ENCODE measurements around the gene LRRTM2.

LRRTM2 gene

DNA sequence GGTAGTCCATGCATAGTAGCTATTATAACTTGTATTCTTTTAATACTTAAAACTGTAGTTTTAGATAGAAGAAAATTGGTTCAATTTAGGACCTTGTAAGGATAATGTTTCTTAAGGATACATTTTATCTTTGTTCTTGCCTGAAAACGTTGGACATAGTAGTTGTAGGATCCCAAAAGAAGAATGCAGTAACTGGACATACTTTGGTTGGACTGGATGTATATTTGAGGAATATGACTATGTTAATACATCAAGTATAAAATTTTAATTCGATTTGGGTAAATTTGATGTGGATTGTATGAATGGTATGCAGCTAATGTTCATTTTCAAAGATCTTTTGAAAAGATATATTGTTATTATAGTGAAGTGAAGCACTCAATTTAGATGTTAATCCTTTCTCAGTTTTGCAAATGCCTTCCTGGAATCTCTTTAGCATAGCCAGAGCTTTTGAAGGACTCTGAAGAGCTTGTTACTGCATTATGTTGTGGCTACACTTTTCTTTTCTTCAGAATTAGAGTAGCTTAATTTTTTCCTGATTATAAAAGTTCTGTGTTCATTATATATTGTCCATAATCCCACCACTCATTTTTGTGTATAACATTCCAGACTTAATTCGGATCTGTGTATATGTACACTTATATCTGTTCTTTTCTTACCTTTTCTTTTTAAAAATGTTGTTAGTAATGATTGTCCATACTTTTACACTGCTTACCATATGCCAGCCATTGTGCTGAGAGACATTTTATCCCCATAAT is 41.2 kb downstream of the LRRTM2 start:
- no peak for DNase-seq

DNA sequence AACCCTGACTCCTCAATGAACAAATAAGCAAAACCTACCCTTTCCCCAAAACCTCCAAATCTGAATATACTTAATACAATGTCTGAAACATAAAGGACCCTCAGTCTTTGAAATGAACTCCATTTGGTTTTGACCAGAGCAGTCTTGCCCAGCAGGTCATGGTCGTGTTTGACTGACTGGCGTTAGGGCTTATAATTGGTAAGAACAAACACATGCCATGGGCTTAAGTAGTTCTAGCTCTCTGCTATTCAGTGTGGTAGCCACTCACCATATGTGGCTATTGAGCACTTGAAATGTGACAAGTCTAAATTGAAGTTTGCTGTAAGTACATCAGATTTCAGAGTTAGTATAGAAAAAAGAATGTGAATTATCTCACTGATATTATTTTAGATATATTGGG is 42.1 kb downstream of the LRRTM2 start:
- DNase-seq, result peak; percentile 83

DNA sequence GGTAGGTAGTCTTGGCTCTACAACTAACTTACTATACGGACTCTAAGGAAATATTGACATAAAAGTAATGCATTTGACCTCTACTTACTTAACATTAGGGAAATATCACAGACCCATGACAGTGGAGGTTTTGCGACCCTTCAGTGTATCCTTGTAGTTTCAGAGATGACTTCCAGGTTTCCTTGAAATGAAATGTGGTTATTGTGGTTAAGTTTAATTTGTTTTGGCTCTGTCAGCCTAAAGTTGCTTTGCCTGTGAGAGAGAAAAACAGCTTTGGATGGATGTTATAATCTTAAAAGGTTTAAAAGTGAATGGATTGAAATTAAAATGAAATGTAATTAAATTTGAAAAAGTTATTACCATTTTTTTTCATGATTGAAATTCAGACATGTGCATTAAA is 42.9 kb downstream of the LRRTM2 start:
- no peak for DNase-seq

DNA sequence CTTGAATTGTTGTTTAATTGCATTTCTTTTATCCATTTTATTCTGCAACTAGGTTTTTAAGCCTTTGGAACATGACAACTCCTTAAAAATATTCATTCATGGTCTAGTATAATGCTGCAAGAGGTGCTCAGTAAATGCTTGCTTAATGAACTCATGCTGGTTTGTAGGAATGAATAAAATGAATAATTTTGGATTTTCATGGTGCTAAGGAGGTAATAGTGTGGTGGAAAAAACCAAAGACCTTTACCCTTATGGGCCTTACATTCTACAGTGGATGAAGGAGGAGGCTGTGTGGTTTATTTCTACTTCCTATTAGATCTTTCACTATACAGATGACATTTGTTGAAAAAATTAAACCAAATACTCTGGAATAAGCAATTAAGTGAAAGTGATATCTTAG is 43.4 kb downstream of the LRRTM2 start:
- DNase-seq, result no peak

DNA sequence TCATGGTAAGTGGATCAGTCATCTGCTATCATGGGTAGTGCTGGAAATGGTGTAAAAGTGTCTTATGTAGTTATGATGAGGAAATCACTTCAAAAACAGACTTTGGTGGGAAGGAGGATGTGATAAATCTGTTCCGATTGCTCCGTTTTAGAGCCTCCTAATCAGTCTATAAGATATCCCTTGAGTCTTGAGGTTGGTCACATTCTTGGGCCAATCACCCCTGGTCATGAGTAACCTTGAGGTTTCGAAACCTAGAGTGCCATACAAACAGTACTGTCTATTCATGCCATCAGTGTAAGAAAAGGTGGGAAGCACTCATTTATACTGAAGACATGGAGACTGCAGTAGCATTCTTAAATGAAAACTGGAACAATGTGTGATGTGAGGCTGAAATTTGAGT is 45.8 kb downstream of the LRRTM2 start:
- no peak for DNase-seq

DNA sequence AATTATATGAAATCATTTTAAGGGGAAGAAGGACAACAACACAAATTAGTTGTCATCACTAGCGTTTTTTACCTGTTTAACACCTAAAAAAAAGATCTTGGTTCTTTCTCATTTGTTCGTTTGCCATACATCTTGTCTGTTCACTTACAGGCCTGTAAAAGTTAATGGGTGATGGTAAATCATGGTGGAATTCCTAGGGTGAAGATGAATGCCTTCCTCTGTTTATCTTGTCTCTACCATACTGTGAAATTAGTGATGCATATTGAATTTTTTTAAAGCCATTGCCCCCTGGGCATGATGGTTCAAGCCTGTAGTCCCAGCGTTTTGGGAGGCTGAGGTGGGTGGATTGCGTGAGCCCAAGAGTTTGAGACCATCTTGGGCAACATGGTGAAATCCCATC is 46.6 kb downstream of the LRRTM2 start:
- peak; percentile 92 for DNase-seq

DNA sequence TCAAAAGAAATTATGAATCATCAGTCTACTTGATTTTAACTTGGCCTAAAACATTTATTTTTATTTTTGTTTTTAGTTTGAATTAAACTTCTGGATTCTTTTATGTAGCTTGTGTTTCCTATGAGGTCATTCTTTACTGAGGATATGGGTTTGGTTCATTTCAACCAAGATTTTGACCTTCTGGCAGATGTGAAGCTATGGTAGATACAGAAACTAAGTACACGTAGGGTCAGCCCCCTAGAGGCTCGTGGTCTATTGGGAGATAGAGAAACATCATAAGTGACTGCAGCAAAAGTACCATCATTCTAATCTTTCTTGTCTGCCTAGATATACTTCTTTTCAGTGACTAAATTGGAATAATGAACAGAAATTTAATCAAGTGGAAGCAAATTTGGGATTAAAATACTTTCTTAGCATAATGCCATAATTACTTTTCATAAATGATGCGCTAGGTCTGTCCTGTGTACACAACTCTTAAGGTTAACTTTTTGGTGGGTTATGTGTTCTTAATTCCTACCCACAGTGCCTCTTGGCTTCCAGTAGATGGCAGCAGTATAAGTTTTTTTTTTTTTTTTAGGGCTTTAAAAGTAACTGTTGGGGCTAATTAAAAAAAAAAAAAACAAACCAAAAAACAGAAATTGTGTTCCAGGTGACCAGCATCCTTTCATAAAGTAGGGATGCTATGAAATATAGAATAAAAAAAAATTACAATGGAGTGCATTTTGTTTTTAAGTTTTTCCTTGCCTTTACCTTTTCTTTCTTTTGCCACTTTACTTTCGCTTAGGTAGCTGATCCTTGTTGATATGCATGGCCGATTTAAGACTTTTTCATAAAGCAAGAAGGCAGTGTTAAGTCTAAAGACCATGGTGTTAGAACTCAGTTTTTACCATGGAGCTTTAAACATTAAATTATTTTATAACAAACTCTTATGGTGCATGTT is 49.9 kb downstream of the LRRTM2 start:
- DNase-seq, result peak; percentile 60

DNA sequence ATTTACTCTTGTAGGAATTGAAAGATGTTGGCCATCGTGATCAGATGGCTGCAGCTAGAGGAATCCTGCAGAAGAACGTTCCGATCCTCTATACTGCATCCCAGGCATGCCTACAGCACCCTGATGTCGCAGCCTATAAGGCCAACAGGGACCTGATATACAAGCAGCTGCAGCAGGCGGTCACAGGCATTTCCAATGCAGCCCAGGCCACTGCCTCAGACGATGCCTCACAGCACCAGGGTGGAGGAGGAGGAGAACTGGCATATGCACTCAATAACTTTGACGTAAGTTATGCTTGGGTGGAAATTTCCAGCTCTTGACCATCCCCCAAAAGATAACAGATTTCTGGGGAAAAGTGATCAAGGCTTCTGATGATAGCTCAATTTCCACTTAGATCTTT is 50.6 kb downstream of the LRRTM2 start:
- DNase-seq, result no peak

DNA sequence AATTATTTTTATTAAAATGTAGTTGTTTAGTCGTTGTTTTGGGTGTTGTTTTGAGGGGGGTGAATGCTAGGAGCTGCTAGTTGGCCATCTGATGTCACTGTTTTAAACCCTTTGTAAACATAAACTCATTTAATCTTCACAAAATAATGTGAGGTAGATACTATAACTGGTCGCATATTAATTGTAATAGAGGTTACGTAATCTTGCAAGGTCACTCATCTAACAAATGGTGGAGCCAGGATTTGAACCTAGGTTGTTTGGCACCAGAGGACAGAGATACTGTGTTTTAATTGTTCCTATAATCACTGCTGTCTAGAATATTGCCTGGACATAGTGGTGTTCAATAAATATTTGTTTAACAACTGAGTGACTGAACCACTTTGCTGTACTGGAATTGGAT is 54.4 kb downstream of the LRRTM2 start:
- DNase-seq, result no peak

DNA sequence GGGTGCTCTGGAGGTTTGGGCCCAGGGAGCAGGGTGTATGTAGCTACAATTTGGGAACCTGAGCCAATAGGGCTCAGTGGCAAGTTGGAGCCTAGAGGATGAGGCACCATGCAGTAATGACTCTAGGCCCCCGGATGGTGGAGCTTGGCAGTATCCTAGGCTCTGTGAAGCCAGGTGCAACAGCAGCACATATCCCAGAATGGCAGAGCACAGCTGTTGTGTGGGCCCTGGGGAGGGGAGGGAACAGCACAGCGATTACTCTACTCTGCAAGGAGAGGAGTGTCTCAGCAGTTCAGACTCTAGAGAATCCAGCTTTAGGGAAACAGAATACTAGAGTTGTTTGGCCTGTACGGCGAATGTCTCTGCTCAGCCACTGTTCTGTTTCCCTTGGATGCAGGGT is 56.1 kb downstream of the LRRTM2 start:
- peak; percentile 61 for DNase-seq

Measured in NCI-H69 (cell line).